ENCODE measurements around the gene RHOV. TPM values are rescaled to one million over a fixed set of nuclear protein-coding genes. Genes with fewer than 3 reads are reported as not detected.

The RHOV gene
- total and polyA plus RNA-seq, 2 of the 4 experiments (the other 2 are of a cell fraction) = 0.10 TPM; not detected in 1

GRCh38 chr15:40843261-40843884, 30.7 kb downstream of the RHOV start:
- H3K4me3 ChIP-seq (ENCODE audit: insufficient read depth, low read depth, low read length) = peak overlapping the region; percentile 26; the same call in 1 of the 2 replicates
- dilution Hi-C loops (cut with HindIII; ENCODE audit: low sequenced_read_pairs, unreplicated experiment) = no loop called here
- peak overlapping the region; percentile 76 for H2AFZ ChIP-seq (replicated peaks; ENCODE audit: low read length, poor library complexity)

More at GRCh38 chr15:40843261-40843884, 30.7 kb downstream of the RHOV start:
- WGBS, 2 experiments (ENCODE audit: extremely low coverage in 2 of 2, insufficient read length in 1 of 2) = 24% methylated on average over 17 of the region's 34 CpGs; no CpG with 5 or more reads in 1 of the 2 experiments
- Histone ChIP-seq H2BK15ac (ENCODE audit: low read depth, low read length) (no peak overlapping the region), H3K18ac (ENCODE audit: low read depth, low read length) (no peak overlapping the region), H4K20me1 (ENCODE audit: insufficient read depth, low read length) (peaks cover 5% of the 10 kb centered on the region; the same call in 1 of the 2 replicates), H4K5ac (ENCODE audit: low read depth, low read length) (no peak overlapping the region), H3K79me1 (ENCODE audit: low read depth in 1 of 2, low read length in 2 of 2) (no peaks in the 10 kb centered on the region), H3K4ac (ENCODE audit: low read depth, low read length) (no peak overlapping the region), H3K27ac (ENCODE audit: insufficient read depth, low read length) (no peak overlapping the region), H2AK9ac (replicated peaks; ENCODE audit: low read depth, low read length, poor library complexity) (peak overlapping the region; percentile 75), H3K4me2 (ENCODE audit: low read depth, low read length) (no peak overlapping the region), H2BK5ac (ENCODE audit: low read depth, low read length, poor library complexity, severe bottlenecking) (no peak overlapping the region), H3K9ac (ENCODE audit: low read depth, low read length) (no peak overlapping the region), H3K23ac (ENCODE audit: low read depth, low read length) (peak overlapping the region; percentile 69), H4K91ac (ENCODE audit: insufficient read depth, low read depth, low read length) (no peak overlapping the region), H2AK5ac (ENCODE audit: low read depth, low read length) (no peak overlapping the region), H3K4me1 (ENCODE audit: control insufficient read depth, insufficient read depth, low read length) (peaks cover 5% of the 10 kb centered on the region), H3K9me3 (ENCODE audit: control insufficient read depth, insufficient read depth, low read length) (no peaks in the 10 kb centered on the region), H3K56ac (ENCODE audit: extremely low read depth, insufficient read depth, low read length) (no peak overlapping the region), H3K14ac (replicated peaks; ENCODE audit: low read depth, low read length) (no peak overlapping the region), H3K36me3 (ENCODE audit: control insufficient read depth, insufficient read depth, low read length) (no peaks in the 10 kb centered on the region), H3K9me1 (ENCODE audit: insufficient read depth, low read length) (no peaks in the 10 kb centered on the region), H2BK20ac (ENCODE audit: low read depth, low read length) (no peak overlapping the region), H2BK120ac (ENCODE audit: low read depth, low read length) (no peak overlapping the region), H3K27me3 (ENCODE audit: control insufficient read depth, insufficient read depth, low read length) (peaks cover 38% of the 10 kb centered on the region), H4K8ac (ENCODE audit: low read depth in 2 of 2, low read length in 2 of 2) (no peak overlapping the region)
- in situ Hi-C loops (cut with MboI; ENCODE audit: low sequenced_read_pairs) (no loop called here), intact Hi-C loops (cut with micrococcal nuclease) (no loop called here)
- TF ChIP-seq NFE2L2 (IDR thresholded peaks at IDR 0.05; ENCODE audit: low read depth, low read length) (no peak), BHLHE40 (IDR thresholded peaks at IDR 0.05; ENCODE audit: low read depth, low read length) (no peak), CHD1 (IDR thresholded peaks at IDR 0.05; ENCODE audit: low read depth, low read length) (no peak), RCOR1 (IDR thresholded peaks at IDR 0.05; ENCODE audit: insufficient replicate concordance, low read length) (no peak), ELK1 (IDR thresholded peaks at IDR 0.05; ENCODE audit: borderline replicate concordance, low read depth, low read length) (no peak), USF2 (IDR thresholded peaks at IDR 0.05; ENCODE audit: low read depth, low read length) (no peak), MAFK (IDR thresholded peaks at IDR 0.05; ENCODE audit: low read depth, low read length) (no peak), CTCF (conservative IDR thresholded peaks at IDR 0.05; ENCODE audit: low read depth, low read length) (no peak), FOS (IDR thresholded peaks at IDR 0.05; ENCODE audit: low read depth, low read length) (no peak), CEBPB (IDR thresholded peaks at IDR 0.05; ENCODE audit: low read depth, low read length) (no peak), MXI1 (IDR thresholded peaks at IDR 0.05; ENCODE audit: borderline replicate concordance, low read depth, low read length) (no peak), SMC3 (IDR thresholded peaks at IDR 0.05; ENCODE audit: low read depth, low read length) (no peak), RAD21 (IDR thresholded peaks at IDR 0.05; ENCODE audit: low read length) (no peak), MAZ (IDR thresholded peaks at IDR 0.05; ENCODE audit: borderline replicate concordance, low read depth, low read length) (no peak), RFX5 (IDR thresholded peaks at IDR 0.05; ENCODE audit: low read depth, low read length) (no peak), POLR2A (IDR thresholded peaks at IDR 0.05; ENCODE audit: low read depth, low read length) (no peak)
- no peak for ATAC-seq (ENCODE audit: low read depth)
- CTCF ChIA-PET = no interaction called here
- POLR2A ChIA-PET (ENCODE audit: unreplicated experiment) = interaction anchor here (0.6 kb wide), 1 partner anchor 8 kb away, joined by 7 read pairs; no protein-coding TSS in a partner anchor
- no TSS peak for BruUV-seq (replicated peaks)
- DNase-seq = no peak

Measured in IMR-90 (cell line).